NCI-H524 treated with DMSO at 0.1 percent for 48 hours (cell line): ENCODE results near the gene SPHK2.

Experiments used
- DNase-seq: peaks from one replicate; lab custom pipeline; 2025; lab: John Stamatoyannopoulos, UW

Gene SPHK2

DNA sequence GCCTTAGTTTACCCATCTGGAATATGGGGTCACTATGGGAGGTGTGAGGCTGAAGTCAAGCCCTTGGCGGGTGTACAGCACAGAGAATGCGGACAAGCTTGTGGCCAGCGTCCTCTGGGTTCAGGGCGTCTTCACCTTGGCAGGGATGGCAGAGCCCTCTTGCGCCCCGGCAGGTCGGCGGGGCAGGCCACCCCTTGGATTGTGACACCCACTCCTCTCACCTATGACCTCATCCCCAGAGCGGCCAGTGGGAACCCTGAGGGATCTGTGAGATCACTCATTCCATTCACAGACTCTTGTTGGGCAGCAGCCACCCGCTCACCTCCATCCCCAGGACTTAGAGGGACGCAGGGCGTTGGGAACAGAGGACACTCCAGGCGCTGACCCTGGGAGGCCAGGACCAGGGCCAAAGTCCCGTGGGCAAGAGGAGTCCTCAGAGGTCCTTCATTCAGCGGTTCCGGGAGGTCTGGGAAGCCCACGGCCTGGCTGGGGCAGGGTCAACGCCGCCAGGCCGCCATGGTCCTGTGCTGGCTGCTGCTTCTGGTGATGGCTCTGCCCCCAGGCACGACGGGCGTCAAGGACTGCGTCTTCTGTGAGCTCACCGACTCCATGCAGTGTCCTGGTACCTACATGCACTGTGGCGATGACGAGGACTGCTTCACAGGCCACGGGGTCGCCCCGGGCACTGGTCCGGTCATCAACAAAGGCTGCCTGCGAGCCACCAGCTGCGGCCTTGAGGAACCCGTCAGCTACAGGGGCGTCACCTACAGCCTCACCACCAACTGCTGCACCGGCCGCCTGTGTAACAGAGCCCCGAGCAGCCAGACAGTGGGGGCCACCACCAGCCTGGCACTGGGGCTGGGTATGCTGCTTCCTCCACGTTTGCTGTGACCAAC lies 12.6 kb upstream of the SPHK2 start, which contains the start of gene SPACA4:
Gene SPACA4, plus strand, starts transcription at position 280 of the 896 bp plus-strand sequence. Its CDS starts 237 bp downstream, at position 517.
- no peak for DNase-seq

DNA sequence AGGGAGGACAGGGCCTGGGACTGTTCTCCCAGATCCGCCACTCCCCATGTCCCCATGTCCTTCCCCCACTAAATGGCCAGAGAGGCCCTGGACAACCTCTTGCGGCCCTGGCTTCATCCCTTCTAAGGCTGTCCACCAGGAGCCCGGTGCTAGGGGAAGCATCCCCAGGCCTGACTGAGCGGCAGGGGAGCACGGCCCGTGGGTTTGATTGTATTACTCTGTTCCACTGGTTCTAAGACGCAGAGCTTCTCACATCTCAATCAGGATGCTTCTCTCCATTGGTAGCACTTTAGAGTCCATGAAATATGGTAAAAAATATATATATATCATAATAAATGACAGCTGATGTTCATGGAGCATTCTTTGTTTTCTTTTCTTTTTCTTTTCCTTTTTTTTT lies 11.9 kb upstream of the SPHK2 start:
- no peak for DNase-seq

DNA sequence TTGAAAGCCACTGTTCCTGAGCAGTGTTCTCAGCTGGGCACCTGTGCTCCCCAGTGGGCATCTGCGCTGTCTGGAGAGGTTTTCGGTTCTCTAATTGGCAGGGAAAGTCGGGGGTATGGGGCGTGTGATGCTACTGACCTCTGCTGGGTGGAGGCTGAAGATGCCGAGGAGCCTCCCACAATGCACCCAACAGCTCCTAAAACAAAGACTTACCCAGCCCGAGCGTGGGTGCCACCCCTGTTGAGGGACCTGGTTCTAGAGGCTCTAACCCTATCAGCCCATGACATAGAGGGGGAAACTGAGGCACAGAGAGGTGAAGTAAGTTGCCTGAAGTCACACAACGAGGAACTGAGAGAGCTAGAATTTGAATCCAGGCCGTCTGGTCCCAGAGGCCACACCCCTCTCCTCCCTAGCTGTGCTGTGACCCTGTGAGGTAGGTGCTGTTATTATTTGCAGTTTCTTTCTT lies 10.5 kb upstream of the SPHK2 start:
- DNase-seq = peak; percentile 51

DNA sequence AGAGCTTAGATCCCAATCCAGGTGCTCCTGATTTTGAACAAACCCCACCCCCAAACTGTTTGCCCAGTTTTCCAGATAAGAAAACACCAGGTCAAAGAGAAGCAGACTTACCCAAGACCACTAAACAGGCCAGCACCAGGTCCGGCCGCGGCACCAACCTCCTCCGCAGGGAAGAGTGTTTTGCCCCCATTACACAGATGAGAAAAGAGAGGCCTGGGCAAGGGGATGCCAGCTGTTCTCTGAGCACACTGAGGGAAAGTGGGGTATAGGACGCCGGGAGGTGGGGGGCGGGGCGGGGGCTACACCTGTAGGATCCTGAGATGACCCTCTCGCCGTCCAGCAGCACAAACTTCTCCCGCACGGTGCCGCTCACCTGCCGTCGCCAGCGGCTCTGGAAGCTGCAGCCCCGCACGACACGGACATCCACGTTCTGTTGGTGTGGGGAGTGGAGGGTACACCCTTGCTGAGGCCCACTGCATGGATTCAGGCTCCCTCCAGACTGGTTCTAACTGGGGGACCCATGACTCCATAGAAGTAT lies 9.7 kb upstream of the SPHK2 start:
- DNase-seq = no peak

DNA sequence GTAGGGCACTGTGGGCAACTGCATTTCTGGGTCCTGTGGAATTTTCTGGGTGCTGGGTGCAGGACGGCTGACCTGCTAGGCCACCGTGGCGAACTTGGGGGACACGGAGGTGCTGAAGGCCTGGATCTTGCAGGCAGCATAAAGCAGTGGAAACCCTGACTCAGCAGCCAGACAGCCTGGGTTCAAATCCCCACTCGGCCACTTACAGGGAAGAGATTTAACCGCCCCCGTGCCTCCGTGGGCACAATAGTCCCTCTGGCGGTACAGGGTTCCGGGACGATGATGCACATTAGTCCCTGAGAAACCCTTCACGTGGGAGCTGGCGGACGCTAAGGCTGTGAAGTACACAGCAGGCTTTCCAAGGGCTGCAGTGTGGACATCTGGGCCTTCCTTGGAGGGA lies 7.4 kb upstream of the SPHK2 start:
- no peak for DNase-seq

DNA sequence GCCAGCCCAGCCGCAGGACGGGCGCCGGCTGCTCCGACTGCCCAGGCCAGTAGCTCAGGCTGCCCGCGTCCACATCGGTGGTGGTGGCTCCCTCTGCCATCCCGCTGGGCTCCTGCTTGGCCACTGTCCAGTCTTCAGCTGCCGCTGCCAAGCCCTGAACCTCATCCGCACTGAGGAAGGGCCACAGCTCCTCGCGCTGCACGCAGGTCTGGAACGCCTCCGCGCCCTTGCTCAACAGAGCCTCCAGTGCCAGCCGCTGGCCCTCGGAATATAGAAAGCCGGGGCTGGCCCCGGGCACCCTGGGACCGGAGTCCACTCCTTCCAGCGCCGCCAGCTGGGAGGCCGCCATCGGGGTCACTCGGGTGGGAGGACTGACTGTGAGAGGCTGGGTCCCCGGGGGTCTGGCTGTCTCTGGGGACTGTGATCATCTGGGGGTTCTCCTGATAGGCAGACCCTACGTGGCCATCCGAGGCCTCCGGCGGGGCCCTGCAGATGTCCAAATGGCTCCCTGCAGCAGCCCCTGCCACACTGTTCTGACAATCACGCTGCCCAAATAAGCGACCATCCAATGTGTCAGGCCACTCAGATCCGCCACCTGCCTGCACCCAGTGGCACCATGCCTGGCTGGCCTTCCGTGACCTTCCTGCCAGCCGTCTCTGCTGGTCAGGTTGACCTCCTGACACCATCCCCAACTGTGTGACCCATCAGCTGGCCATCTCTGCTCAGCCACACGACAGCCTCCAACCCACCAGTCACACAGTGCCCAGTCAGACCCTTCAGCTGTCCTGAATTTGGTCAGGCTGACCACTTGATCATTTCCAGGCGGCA lies 6.1 kb upstream of the SPHK2 start:
- DNase-seq = no peak

DNA sequence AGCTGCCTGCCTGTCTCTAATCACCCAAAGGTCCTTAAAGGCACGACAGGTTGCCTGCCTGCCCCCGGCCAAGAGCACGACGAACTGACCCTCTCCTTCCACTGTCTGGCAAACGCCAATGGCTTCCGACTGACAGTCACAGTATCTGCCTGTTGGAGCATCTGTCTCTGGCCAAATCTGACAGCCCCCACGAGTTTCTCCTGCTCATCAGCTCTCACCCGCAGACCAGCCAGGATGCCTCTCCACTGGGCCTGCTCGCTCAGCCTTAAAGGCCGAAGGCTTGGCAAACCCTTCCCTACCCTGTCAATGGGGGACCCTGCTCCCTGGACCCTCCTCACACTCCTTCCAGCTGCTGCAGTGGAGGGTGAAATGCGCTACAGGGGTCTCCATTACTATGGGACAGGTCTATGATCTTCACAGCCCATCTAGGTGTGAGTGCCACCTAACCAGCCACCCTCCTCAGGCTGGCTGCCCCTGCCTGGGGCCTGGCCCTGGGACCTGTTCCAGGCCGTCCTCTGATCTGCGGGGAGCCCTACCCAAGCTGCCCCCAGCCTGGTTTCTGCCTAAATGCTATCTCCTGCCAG lies 5.4 kb upstream of the SPHK2 start:
- DNase-seq = no peak

DNA sequence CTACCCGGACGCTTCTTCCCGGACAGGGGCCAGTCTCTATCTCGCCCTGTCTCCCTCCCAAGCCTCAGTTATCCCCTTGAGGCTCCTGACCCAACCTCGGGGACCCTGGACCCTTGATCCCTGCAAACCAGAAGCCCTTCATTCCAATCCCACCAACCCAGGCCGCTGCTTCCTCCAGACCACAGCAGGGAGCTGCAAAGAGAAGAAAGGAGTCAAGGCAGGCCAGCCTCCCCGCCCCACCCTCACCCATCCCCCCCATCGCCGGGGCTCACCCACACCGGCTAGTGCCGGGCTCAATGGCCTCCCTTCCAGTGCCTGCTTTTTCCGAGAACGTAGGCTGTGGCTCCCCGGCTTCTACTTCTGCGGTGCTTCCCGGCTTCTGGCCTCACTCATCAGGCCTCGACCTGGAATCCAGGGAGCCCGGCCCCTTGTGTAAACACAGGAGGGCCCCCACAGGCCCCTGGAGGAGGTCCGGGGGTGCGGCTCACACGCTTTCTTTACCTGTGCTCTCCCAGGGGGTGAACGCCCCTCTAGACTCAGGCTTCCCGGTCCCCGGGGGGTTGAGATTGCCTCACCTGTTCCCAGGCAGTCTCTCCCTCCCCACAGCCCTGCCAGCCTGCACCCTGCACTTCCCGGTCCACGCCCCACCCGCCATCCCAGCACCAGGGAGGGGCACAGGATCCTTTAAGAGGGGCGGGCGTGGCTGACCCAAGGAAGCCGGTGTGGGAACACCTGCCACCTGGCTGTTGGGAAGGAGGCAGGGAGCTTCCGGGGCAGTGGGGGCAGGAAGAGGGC lies 4.7 kb upstream of the SPHK2 start, which contains the start of gene FAM83E:
Gene FAM83E, minus strand, starts transcription at position 641 of the 795 bp plus-strand sequence. CDS start 1,704 bp downstream, outside the sequence.
- DNase-seq = no peak

DNA sequence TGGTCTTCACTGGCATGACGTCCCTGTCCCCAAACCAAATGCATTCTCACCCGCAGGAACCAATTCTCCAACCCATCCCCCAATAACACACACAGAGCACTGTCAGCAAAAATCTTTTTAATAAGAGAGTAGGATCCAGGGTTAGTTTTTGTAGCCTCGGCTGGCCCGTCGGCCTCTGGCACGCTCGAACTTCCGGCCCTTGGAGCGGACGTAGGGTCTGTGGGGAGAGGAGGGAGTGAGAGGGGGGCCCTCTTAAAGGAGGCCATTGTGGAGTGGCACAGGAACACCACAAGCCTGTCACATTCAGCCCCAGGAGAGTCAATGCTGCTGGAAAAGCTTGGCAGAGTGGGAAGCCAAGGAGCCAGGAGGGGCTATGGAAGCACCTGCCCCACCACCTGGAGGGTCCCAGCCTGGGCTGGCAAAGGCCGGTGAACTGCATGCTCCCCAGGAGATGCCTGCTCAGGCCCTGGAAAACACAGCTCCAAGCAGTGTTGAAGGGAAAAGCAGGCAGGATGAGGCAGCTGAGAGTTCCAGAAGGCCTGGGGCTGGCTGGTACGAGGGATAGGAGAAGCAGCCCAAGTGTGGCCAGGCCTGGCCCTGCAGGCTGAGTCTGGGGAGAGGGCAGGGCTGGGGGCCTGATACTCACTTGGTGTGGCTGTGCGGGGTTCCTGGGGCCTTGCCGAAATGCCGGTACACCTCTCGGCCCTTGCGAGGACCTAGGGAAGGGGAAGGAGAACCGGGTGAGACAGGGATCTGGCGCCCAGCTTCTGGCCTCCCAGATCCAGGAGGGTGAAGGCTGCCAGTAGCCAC lies 3.9 kb upstream of the SPHK2 start:
- no peak for DNase-seq

DNA sequence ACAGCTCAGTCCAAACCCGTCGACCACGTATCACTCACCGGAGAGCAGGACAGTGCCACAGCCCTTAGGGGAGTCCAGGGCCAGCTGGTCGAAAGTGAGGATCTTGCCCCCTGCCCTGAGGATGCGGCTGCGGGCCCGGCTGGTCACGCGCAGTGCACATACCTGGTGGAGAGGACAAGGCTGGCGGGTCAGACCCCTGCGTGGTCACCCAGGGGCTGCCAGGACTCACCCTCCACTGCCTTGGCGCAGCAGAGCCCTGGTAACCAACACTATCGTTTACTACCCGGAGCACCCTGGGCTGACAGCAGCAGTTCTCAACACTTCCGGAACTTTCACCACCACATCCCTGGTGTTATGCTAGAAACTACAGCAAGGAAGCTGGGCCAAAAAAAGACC lies 3.3 kb upstream of the SPHK2 start:
- DNase-seq = no peak

DNA sequence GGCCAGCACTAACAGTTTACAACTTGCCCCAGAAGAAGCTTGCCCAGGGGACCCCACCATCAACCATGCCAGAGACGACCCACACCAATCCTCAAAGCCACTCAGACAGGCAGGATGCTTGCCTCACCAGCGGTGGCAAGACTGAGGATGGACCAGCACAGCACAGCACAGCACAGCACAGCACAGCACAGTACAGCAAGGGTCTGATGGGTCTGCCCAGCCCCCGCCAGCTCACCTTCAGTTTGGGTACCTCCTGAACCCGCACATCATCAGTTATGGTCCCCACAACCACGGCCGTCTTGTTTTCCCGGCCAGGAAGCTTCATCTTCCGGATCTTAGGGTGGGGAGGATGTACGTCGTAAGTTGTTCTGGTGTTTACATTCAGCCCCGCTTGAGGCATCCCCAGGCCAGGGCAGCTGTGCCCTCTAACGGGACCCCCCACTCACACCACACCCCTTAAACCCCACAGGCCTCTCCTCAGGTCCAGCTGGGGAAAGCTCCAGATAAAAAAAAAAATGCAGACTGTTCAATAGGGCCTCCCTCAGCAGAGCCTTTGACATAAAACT lies 2.7 kb upstream of the SPHK2 start:
- DNase-seq = no peak

DNA sequence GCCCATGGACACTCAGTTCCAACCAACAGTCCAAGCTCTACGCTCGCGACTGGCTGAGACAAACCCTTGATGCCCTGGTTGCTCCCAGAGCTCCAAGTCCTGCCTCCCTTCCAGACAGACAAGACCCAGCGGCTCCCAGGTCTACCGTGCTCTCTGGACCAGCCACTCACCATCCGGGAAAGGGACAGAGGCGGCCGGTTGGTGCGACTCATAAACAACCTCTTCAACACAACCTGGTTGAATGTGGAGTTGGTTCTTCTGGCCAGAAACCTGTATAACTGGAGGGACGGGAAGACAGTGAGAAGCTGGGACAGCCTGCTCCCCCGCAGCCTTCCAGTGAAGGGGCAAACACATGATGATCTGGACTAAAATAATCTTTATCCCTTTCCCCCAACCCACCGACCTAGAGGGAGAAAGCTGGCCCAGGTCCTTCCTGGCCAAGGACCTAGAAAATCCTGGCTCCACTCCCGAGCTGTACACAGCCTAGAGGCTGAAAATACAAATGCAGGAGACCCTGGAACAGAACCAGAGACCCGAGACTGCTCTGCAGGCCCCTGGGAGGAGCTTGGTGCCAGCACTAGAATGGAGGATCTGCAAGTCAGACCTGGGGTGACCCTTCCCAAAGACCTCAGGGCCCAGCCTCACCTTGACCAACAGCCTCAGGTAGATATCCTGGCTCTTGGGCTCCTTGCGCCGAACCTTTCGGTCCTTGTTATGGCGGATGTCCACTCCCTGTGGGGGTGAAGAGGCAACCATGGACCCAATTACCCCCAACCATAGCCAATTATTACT lies 2.0 kb upstream of the SPHK2 start:
- DNase-seq = no peak

DNA sequence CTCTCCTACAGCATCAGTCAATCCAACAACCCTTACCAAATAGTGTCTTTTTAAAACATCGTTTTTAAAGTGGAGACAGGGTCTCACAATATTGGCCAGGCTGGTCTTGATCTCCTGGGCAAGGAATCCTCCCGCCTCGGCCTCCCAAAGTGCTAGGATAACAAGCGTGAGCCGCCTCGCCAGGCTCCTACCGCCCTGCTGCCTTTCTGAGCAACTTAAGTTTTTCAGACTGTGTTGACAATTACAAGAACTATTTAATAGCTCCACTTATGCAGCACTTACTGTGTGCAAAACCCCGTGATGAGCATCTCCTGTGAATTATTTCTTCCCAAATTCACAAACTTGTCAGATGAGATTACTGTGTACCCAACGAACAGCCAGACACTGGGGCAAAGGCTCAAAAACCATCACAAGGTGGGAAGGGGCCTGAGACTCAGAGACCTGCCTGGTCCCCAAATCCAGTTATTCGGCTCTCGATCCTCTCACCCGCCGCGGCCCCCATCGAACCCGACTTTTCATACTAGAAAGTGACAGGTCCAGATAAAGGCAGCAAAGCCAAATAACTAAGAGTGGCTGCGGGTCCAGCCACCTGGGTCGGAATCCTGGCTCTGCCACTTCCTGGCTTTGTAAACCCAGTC lies 909 bp upstream of the SPHK2 start:
- DNase-seq = no peak

DNA sequence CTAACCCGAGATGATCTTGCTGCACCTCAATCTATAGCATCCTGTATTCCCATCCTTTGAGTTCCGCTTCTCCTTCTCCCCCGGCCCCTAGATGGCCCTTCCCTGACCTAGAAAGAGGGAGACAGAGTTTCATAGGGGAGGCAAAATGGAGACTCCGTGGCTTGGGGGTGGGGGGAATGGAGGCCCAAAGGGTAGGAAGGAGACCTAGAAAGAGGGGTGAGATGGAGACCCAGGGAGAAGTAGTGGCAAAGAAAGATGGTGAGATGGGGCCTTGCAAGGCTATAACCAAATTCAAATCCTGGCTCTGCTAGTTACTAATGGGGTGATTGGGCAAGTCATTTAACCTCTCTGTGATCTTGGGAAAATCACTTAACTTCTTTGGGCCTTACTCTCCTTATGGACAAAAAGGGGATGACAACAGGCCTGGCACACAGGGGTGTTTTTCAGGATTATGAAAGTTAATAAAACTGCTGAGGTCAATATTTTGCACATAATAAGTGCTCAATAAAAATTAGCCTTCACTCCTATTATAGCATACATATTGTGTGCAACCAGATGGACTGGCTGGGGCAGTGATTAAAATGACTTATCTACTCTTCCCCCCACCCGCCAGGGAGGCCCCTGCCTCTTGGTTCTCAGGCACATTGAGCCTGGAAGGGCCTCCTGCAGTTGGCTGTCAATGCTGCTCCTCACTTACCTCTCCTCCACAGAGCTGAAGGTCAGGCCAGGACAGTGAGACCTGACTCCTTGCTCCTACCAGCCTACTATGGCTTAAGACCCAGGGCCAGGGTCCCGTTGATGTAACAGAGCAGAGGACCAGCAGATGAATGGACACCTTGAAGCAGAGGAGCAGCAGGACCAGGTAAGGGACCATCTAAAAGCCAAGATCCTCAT lies 633 bp downstream of the SPHK2 start:
- DNase-seq = no peak

DNA sequence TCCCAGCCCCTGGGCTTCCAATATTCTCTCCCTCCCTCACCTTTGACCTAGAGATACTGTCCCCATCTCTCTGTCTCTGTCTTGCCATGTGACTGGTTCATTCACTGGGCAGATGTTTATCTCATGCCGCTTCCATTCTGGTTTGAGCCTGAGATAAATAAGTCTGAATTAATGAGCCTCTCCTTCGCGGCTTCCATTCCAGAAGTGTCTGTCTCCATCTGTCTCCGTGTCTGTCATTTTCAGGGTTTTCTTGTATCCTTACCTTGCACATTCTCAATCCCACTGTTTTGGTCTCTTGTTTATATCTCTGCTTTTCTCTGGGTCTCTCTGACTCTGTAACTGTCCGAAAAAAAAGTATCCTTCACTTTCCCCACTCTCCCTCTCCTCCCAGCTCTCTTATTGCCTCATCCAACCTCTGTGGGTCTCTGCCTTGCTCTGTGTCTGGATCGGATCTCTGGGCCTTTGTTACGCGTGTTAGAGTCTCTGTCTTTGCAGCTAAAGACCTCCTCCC lies 4.3 kb downstream of the SPHK2 start:
- peak; percentile 48 for DNase-seq

DNA sequence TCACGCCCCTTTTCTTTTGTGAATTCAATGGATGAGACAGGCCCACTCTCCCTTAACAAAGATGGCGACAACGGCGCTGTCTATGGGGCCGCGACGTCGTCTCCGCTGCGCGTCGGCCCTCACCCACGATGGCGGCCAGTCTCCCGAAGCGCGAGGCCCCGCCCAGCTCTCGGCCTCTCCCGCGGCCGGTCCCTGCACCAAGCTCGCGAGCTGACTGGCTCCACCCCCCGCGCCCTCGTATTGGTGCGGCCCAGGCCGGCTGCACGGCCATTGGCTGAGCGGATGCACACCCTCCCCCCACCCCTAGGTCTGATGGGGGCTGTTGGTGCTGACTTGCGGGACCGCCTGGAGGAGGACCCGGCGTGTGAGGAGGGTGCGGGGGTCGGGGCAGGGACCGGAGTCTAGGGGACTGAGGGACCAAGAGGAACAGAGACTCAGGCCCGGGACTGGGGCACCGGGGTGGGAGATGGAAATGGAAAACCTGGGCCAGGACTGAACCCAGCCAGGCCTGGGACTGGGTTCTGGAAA lies 4.8 kb downstream of the SPHK2 start:
- peak; percentile 92 for DNase-seq
